ENCODE measurements around the gene DCAF6. TPM values are rescaled to one million over a fixed set of nuclear protein-coding genes. Genes with fewer than 3 reads are reported as not detected.
A peak's percentile ranks its signal among the peaks of the same experiment; 100 is the strongest.
"Not testable (repeated sequence)": the region's sequence is repeated elsewhere in the genome, so short reads cannot be mapped to it uniquely, and the experiment has no call there.

Gene DCAF6, protein sequence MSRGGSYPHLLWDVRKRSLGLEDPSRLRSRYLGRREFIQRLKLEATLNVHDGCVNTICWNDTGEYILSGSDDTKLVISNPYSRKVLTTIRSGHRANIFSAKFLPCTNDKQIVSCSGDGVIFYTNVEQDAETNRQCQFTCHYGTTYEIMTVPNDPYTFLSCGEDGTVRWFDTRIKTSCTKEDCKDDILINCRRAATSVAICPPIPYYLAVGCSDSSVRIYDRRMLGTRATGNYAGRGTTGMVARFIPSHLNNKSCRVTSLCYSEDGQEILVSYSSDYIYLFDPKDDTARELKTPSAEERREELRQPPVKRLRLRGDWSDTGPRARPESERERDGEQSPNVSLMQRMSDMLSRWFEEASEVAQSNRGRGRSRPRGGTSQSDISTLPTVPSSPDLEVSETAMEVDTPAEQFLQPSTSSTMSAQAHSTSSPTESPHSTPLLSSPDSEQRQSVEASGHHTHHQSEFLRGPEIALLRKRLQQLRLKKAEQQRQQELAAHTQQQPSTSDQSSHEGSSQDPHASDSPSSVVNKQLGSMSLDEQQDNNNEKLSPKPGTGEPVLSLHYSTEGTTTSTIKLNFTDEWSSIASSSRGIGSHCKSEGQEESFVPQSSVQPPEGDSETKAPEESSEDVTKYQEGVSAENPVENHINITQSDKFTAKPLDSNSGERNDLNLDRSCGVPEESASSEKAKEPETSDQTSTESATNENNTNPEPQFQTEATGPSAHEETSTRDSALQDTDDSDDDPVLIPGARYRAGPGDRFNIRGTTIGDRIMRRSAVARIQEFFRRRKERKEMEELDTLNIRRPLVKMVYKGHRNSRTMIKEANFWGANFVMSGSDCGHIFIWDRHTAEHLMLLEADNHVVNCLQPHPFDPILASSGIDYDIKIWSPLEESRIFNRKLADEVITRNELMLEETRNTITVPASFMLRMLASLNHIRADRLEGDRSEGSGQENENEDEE
- polyA plus RNA-seq (2012; ENCODE audit: missing spikeins): 35.1 TPM

DNA sequence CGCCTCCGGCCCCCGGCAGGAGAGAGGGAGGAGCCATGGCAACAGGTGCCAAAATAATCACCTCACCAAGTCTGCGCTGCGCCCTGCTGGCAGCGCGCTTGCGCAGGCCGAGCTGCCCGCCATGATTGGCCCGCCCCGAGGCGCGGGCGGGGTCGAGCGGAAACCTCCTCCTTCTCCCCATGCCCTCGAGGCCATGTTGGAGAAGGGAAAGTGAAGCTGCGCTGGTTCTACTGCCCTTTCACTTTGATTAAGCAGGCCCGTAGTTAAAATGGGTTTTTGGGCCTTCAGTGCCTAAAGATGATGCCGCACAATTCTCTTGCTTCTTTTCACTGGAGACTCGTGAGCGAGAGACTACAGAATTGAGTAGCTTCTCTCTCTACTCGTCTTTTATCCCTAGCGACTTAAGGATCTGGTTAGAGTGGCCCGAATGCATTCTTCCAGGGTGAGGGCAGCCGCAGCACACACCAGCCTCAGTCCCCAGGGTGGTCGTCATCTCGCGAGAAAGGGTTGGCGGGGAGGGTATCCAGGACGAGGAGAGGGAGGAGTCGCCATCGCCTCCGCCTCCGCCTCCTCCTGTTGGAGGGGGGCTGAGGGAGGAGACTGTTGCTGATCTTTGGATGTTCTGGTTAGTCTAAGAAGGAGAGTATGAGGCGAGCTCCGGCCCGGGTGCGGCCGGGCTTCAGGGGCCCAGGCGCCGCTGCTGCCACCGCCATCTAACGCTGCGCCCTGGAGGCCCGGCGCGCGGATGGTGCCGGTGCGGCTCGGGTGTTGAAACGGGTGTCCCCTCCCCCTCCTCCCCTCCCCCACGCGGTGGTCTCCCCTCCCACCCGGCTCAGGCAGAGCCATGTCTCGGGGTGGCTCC lies at the start of gene DCAF6:
Gene DCAF6 (plus strand): TSS at position 616 of the 862 bp plus-strand sequence. CDS start 229 bp downstream, at position 845.
- FAIRE-seq (peak; percentile 100), DNase-seq (ENCODE audit: insufficient read length) (peak; percentile 90)
- TF ChIP-seq POLR2AphosphoS5 (IDR thresholded peaks at IDR 0.05; ENCODE audit: low read depth, low read length): peak; percentile 77; the same call in 1 of the 2 replicates
- peak; percentile 92 for TF ChIP-seq POLR2A (IDR thresholded peaks at IDR 0.05; ENCODE audit: low read depth, low read length)
- peak; percentile 59; the same call in 1 of the 2 replicates for TF ChIP-seq TAF1 (IDR thresholded peaks at IDR 0.05; ENCODE audit: borderline replicate concordance, low read depth, low read length)

GRCh38 chr1:167887187-167887586 lies 49.3 kb upstream of the DCAF6 start:
- DNase-seq (ENCODE audit: insufficient read length); FAIRE-seq: not testable (repeated sequence)

DNA sequence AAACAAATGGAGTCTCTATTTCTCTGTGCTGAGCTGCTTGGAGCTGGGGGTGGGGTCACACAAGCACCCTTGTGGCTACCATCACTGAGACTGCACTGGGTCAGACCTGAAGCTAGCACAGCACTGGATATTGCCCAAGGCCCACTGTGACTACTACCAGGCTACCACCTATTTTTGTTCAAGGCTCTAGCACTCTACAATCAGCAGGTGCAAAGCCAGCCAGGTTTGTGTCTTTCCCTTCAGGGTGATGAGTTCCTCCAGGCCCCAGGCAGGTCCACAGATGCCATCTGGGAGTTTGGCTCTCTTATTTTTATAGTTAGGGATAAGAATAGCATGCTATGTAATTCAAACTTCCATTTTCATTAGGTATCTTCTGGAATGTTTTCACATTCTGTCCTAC lies 46.1 kb upstream of the DCAF6 start:
- FAIRE-seq (no peak), DNase-seq (ENCODE audit: insufficient read length) (no peak)
- TF ChIP-seq POLR2A (IDR thresholded peaks at IDR 0.05; ENCODE audit: low read depth, low read length) (no peak), POLR2AphosphoS5 (IDR thresholded peaks at IDR 0.05; ENCODE audit: low read depth, low read length) (no peak), TAF1 (IDR thresholded peaks at IDR 0.05; ENCODE audit: borderline replicate concordance, low read depth, low read length) (no peak)

DNA sequence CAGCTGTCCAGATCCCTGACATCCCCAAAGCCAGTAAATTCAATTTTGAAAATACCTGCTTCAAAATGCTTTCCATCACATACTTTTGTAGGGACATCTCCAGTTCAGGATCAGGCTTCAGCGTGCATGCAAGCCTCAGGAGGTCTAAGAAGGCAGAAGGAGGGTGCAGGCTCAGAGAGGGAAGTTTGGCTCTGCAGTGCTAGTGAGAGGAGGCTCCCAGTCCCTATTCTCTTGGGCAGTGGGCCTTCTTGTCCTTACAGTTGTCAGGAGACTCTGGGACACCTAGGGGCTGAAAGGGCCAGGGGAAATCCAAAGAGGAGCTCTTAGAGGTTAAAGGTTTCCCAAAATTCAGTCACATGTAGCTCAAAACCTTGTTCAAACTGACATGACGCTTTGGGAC lies 42.7 kb upstream of the DCAF6 start:
- DNase-seq (ENCODE audit: insufficient read length) (no peak), FAIRE-seq (no peak)
- no peak for TF ChIP-seq POLR2A (IDR thresholded peaks at IDR 0.05; ENCODE audit: low read depth, low read length)
- TF ChIP-seq POLR2AphosphoS5 (IDR thresholded peaks at IDR 0.05; ENCODE audit: low read depth, low read length): no peak
- TF ChIP-seq TAF1 (IDR thresholded peaks at IDR 0.05; ENCODE audit: borderline replicate concordance, low read depth, low read length): no peak

DNA sequence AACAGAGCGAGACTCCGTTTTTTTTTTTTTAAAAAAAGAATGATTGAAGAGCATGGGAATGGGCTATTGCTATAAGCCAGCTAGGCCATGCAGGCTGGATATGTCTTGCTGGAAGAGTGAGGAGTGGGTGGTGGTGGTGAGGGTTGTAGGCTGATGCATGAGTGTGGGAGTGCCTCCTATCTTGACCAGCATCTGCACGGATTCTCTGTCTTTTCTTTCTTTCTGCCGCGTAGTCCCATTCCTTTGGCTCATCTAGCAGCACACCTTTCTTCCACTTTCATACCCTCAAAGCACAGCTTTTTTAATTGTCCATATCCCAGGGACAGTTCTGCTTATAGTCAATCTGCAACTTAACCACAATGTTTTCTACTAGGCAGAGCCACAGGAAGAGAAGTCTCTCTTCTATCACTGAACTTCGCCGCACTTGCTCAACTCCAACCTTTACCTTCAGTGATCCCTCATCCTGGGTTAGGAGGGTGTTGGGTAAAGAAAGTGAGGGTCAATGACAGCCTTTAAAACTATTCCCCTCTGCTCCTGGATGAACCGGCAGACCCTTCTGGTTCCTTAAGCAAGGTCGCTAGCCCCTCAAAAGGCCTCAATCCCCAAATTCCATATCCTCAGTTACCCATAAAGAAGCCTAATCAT lies 37.8 kb upstream of the DCAF6 start:
- DNase-seq (ENCODE audit: insufficient read length) (no peak), FAIRE-seq (no peak)
- TF ChIP-seq POLR2A (IDR thresholded peaks at IDR 0.05; ENCODE audit: low read depth, low read length) (no peak), TAF1 (IDR thresholded peaks at IDR 0.05; ENCODE audit: borderline replicate concordance, low read depth, low read length) (no peak)

- no peak for TF ChIP-seq TAF1 (IDR thresholded peaks at IDR 0.05; ENCODE audit: borderline replicate concordance, low read depth, low read length)
- no peak for TF ChIP-seq POLR2AphosphoS5 (IDR thresholded peaks at IDR 0.05; ENCODE audit: low read depth, low read length)
- no peak for TF ChIP-seq POLR2A (IDR thresholded peaks at IDR 0.05; ENCODE audit: low read depth, low read length)
- peak; percentile 82 for FAIRE-seq
- peak; percentile 17 for DNase-seq (ENCODE audit: insufficient read length)
Measured at GRCh38 chr1:167899253-167899681, 37.2 kb upstream of the DCAF6 start.

GRCh38 chr1:167900907-167901306 lies 35.6 kb upstream of the DCAF6 start:
- FAIRE-seq (no peak), DNase-seq (ENCODE audit: insufficient read length) (no peak)
- TF ChIP-seq POLR2AphosphoS5 (IDR thresholded peaks at IDR 0.05; ENCODE audit: low read depth, low read length) (no peak), TAF1 (IDR thresholded peaks at IDR 0.05; ENCODE audit: borderline replicate concordance, low read depth, low read length) (no peak), POLR2A (IDR thresholded peaks at IDR 0.05; ENCODE audit: low read depth, low read length) (no peak)

- TF ChIP-seq POLR2AphosphoS5 (IDR thresholded peaks at IDR 0.05; ENCODE audit: low read depth, low read length) (no peak), POLR2A (IDR thresholded peaks at IDR 0.05; ENCODE audit: low read depth, low read length) (no peak), TAF1 (IDR thresholded peaks at IDR 0.05; ENCODE audit: borderline replicate concordance, low read depth, low read length) (no peak)
- DNase-seq (ENCODE audit: insufficient read length): no peak
- FAIRE-seq: no peak
Measured at GRCh38 chr1:167904652-167905130, 31.8 kb upstream of the DCAF6 start.

GRCh38 chr1:167905182-167905581 lies 31.3 kb upstream of the DCAF6 start:
- FAIRE-seq: no peak
- DNase-seq (ENCODE audit: insufficient read length): no peak
- no peak for TF ChIP-seq TAF1 (IDR thresholded peaks at IDR 0.05; ENCODE audit: borderline replicate concordance, low read depth, low read length)
- no peak for TF ChIP-seq POLR2AphosphoS5 (IDR thresholded peaks at IDR 0.05; ENCODE audit: low read depth, low read length)
- no peak for TF ChIP-seq POLR2A (IDR thresholded peaks at IDR 0.05; ENCODE audit: low read depth, low read length)

DNA sequence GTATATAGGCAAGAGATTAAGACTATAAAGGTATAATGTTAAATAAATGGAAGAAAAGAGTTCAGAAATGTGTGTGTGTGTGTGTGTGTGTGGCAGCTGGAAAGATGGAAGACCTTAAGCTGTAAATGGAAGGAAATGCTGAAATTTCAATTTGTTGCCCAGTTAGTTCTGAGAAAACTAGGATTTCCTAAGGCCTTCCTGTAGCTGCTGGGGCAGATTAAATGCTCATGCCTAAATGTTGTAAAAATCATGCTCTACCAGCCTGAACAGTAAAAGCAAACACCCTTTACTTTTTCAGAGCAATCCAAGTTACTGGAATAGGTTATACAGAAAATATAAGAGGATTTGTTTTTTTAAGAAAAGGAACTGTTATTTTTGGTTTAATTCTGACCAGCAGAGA lies 30.8 kb upstream of the DCAF6 start:
- TF ChIP-seq POLR2AphosphoS5 (IDR thresholded peaks at IDR 0.05; ENCODE audit: low read depth, low read length) (no peak), TAF1 (IDR thresholded peaks at IDR 0.05; ENCODE audit: borderline replicate concordance, low read depth, low read length) (no peak), POLR2A (IDR thresholded peaks at IDR 0.05; ENCODE audit: low read depth, low read length) (no peak)
- FAIRE-seq (no peak), DNase-seq (ENCODE audit: insufficient read length) (no peak)
